ENCODE measurements around the gene TSPAN17. TPM values are rescaled to one million over a fixed set of nuclear protein-coding genes. Genes with fewer than 3 reads are reported as not detected.

The TSPAN17 gene
- total and polyA plus RNA-seq, 9 of the 15 experiments (the other 6 are each of a cell fraction or from before 2014, with no cell fraction given), result 0.73 to 58.3 (median 34.5) TPM

DNA sequence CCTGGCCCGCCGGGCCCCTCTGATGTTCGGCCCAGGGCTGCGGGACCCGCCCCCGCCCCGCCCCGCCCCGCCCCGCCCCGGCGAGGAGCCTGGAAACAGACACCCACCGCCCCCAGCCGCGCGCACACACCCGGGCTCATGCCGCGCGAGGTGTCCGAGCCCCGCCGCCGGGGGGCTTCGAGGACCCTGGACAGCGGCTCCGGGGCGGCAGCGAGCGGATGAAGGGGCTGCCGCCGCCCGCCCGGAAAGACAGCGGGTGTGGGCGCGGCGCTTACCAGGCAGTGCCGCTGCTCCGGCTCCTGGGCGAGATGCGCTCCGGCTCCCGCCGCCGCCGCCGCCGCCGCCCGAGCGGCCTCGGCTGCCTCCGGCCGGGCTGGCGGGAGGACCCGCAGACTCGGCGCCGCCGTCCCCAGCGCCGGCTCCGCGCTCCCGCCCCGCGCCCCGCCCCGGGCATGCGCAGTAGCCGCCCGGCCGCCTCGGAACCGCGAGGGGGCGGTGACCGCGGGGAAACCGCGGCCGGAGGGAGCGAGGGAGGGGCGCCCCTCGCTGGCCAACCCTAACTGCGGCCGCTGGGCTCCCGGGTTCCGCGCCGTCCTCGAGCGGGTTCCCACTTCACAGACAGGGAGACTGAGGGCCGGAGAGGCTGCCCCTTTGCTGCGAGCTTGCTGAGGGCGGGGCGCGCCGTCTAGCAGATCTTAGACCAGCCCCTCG lies 37.4 kb upstream of the TSPAN17 start, which contains the start of gene GPRIN1 (continued):
- TF ChIP-seq HINFP (tag; conservative IDR thresholded peaks at IDR 0.05; ENCODE audit: low read depth) (no peak), CHD2 (IDR thresholded peaks at IDR 0.05; ENCODE audit: low read depth, low read length) (no peak), MEIS2 (IDR thresholded peaks at IDR 0.05; ENCODE audit: partially characterized antibody) (peak; percentile 44), PHB (CRISPR knock-in tag; IDR thresholded peaks at IDR 0.05) (no peak), PHTF2 (CRISPR knock-in tag; IDR thresholded peaks at IDR 0.05) (no peak), ZNF583 (CRISPR knock-in tag; IDR thresholded peaks at IDR 0.05) (no peak), PHF21A (IDR thresholded peaks at IDR 0.05; ENCODE audit: borderline replicate concordance, low read depth) (no peak), ZNF280B (CRISPR knock-in tag; IDR thresholded peaks at IDR 0.05) (no peak), EGR1 (conservative IDR thresholded peaks at IDR 0.05) (peak; percentile 16; the same call in 1 of the 2 replicates), WHSC1 (IDR thresholded peaks at IDR 0.05; ENCODE audit: low read length) (no peak), HDAC1 (IDR thresholded peaks at IDR 0.05) (no peak; a peak in 1 of 4 replicates), PHB2 (IDR thresholded peaks at IDR 0.05; ENCODE audit: low read depth) (no peak), ZNF263 (CRISPR knock-in tag; IDR thresholded peaks at IDR 0.05; ENCODE audit: borderline replicate concordance) (no peak), KDM4B (IDR thresholded peaks at IDR 0.05; ENCODE audit: borderline replicate concordance in 2 of 2, low read depth in 1 of 2) (no peak), TCF7L2 (IDR thresholded peaks at IDR 0.05; ENCODE audit: low read depth, low read length) (no peak), MTA3 (IDR thresholded peaks at IDR 0.05; ENCODE audit: borderline replicate concordance) (no peak), MXI1 (IDR thresholded peaks at IDR 0.05; ENCODE audit: low read depth, low read length) (no peak), HMGN3 (IDR thresholded peaks at IDR 0.05; ENCODE audit: borderline replicate concordance, extremely low read depth, insufficient read length, low read depth, low read length) (no peak), SRSF7 (optimal IDR thresholded peaks at IDR 0.05; ENCODE audit: low read depth, low read length) (no peak)
- TF ChIP-seq, protein P1, sequence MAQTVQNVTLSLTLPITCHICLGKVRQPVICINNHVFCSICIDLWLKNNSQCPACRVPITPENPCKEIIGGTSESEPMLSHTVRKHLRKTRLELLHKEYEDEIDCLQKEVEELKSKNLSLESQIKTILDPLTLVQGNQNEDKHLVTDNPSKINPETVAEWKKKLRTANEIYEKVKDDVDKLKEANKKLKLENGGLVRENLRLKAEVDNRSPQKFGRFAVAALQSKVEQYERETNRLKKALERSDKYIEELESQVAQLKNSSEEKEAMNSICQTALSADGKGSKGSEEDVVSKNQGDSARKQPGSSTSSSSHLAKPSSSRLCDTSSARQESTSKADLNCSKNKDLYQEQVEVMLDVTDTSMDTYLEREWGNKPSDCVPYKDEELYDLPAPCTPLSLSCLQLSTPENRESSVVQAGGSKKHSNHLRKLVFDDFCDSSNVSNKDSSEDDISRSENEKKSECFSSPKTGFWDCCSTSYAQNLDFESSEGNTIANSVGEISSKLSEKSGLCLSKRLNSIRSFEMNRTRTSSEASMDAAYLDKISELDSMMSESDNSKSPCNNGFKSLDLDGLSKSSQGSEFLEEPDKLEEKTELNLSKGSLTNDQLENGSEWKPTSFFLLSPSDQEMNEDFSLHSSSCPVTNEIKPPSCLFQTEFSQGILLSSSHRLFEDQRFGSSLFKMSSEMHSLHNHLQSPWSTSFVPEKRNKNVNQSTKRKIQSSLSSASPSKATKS (CRISPR knock-in tag; IDR thresholded peaks at IDR 0.05), result no peak
- TF ChIP-seq, protein P2, sequence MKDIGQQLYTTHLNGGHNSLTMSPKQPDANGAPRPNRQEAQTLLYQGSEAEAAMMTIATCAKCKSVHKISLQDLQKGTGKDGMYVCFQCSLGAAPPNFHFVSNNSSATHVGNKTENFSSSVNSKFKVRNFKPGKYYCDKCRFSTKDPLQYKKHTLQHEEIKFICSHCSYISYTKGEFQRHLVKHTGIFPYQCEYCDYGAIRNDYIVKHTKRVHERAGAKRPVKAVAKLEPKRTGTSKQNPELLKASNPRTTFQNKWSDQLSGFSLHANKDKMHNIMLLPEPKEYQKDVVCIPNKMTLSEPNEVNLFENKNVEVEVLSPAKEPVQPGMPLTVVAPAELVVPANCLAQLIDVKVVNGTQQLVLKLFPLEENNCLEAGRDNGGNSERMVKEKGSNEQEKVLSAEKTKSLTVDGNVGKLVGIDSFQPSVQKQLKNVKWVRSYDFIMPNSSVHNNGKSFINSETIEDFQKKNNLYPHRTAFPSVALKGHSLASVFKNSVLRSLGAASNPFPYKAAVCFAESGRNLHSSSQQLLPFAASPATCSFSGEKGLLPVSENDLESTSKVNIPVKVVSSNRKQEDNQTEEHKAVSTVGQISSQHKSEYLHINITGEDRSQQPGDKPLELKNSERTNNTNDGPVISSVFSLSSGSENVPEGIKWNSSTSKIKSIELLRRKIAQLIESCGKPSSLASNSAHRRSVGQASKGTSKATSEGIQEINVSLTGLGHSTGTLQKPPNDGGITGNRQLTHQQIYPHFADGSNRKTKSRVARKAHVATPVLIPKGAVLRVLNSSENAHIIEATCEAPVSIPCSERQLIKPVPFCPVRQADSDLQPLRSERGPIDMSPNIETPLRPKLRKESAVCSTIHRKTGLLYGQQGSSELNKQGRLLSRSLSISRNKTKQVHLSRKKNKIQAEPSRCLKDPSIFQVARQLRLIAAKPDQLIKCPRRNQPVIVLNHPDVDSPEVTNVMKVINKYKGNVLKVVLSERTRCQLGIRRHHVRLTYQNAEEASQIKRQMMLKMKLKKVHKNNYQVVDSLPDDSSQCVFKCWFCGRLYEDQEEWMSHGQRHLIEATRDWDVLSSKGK (CRISPR knock-in tag; IDR thresholded peaks at IDR 0.05), result no peak
